Stimulated activated memory B cell treated with anti-CD40 and anti-IgM and Interleukin-4, amounts not matched to agents 10 μg/mL and 1 μg/mL and 100 μg/mL, for 72 hours (primary cell): ENCODE data around the gene MASP2.
"Not testable (repeated sequence)": the region's sequence is repeated elsewhere in the genome, so short reads cannot be mapped to it uniquely, and the experiment has no call there.

ENCODE experiments used
- ATAC-seq: fragments of 150-1000 bp; cut with Tn5 transposase; 2 replicates; pipeline ENCODE4 v1.10.0; 2021
- H3K27ac Mint-ChIP-seq: one replicate; pipeline ENCODE4 v1.8.0; 2022; ENCODE audit warnings: mild to moderate bottlenecking, mixed read lengths
- H3K27me3 Mint-ChIP-seq: one replicate; pipeline ENCODE4 v1.8.0; 2022; ENCODE audit warnings: mixed read lengths
- H3K36me3 Mint-ChIP-seq: one replicate; pipeline ENCODE4 v1.8.0; 2022; ENCODE audit warnings: mixed read lengths
- H3K4me1 Mint-ChIP-seq: one replicate; pipeline ENCODE4 v1.8.0; 2022; ENCODE audit warnings: mixed read lengths
- H3K4me3 Mint-ChIP-seq: one replicate; pipeline ENCODE4 v1.8.0; 2022; ENCODE audit warnings: mild to moderate bottlenecking, moderate library complexity, mixed read lengths
- H3K9me3 Mint-ChIP-seq: one replicate; pipeline ENCODE4 v1.8.0; 2022; ENCODE audit warnings: mixed read lengths

Gene MASP2

GRCh38 chr1:11046625-11047365 lies at the start of gene MASP2:
MASP2 (minus strand) TSS chr1:11047239; CDS start chr1:11047207, 32 bp downstream.
- ATAC-seq: peak; percentile 29
- Mint-ChIP-seq H3K4me1 (peaks cover 5% of the 10 kb centered on the region), H3K4me3 (no peak within 1 kb of the TSS), H3K36me3 (no peaks in the 10 kb centered on the region), H3K27ac (no peak within 1 kb of the TSS), H3K27me3 (no peaks in the 10 kb centered on the region), H3K9me3 (no peaks in the 10 kb centered on the region)

GRCh38 chr1:11083784-11084183 lies 36.7 kb upstream of the MASP2 start:
- peaks cover 57% of the 10 kb centered on the region for H3K36me3 Mint-ChIP-seq
- not testable (repeated sequence) for H3K27me3 Mint-ChIP-seq

GRCh38 chr1:11080931-11081330 lies 33.9 kb upstream of the MASP2 start:
- Mint-ChIP-seq H3K36me3 (peaks cover 55% of the 10 kb centered on the region), H3K4me3 (no peak overlapping the region), H3K4me1 (no peaks in the 10 kb centered on the region), H3K27me3 (no peaks in the 10 kb centered on the region), H3K27ac (no peak overlapping the region), H3K9me3 (no peaks in the 10 kb centered on the region)
- no peak for ATAC-seq

More at GRCh38 chr1:11083784-11084183, 36.7 kb upstream of the MASP2 start:
- H3K9me3 Mint-ChIP-seq, H3K4me1 Mint-ChIP-seq, ATAC-seq, H3K4me3 Mint-ChIP-seq, H3K27ac Mint-ChIP-seq: not testable (repeated sequence)

GRCh38 chr1:11078631-11079030 lies 31.6 kb upstream of the MASP2 start:
- Mint-ChIP-seq H3K36me3 (peaks cover 52% of the 10 kb centered on the region), H3K27me3 (no peaks in the 10 kb centered on the region), H3K9me3 (no peaks in the 10 kb centered on the region), H3K4me1 (no peaks in the 10 kb centered on the region), H3K27ac (no peak overlapping the region), H3K4me3 (no peak overlapping the region)
- ATAC-seq: no peak

- H3K4me1 Mint-ChIP-seq, H3K4me3 Mint-ChIP-seq, H3K27me3 Mint-ChIP-seq, H3K9me3 Mint-ChIP-seq: not testable (repeated sequence)
- Mint-ChIP-seq H3K36me3 (peaks cover 62% of the 10 kb centered on the region), H3K27ac (peak overlapping the region; percentile 4)
- ATAC-seq: peak; percentile 72
Observed at GRCh38 chr1:11073398-11073797, 26.4 kb upstream of the MASP2 start.

- no peak overlapping the region for H3K4me3 Mint-ChIP-seq
- ATAC-seq: peak; percentile 56
- H3K36me3 Mint-ChIP-seq: peaks cover 65% of the 10 kb centered on the region
- H3K27me3 Mint-ChIP-seq: no peaks in the 10 kb centered on the region
- no peaks in the 10 kb centered on the region for H3K9me3 Mint-ChIP-seq
- peak overlapping the region; percentile 4 for H3K27ac Mint-ChIP-seq
- H3K4me1 Mint-ChIP-seq: peaks cover 5% of the 10 kb centered on the region
Observed at GRCh38 chr1:11072216-11072917, 25.3 kb upstream of the MASP2 start.

GRCh38 chr1:11071463-11072215 lies 24.6 kb upstream of the MASP2 start:
- Mint-ChIP-seq H3K36me3 (peaks cover 64% of the 10 kb centered on the region), H3K4me1 (peaks cover 5% of the 10 kb centered on the region), H3K27me3 (no peaks in the 10 kb centered on the region), H3K4me3 (no peak overlapping the region), H3K27ac (peak overlapping the region; percentile 4), H3K9me3 (no peaks in the 10 kb centered on the region)
- ATAC-seq: no peak

- Mint-ChIP-seq H3K36me3 (peaks cover 65% of the 10 kb centered on the region), H3K9me3 (no peaks in the 10 kb centered on the region)
Observed at GRCh38 chr1:11070876-11071275, 23.8 kb upstream of the MASP2 start.

GRCh38 chr1:11068600-11069473 lies 21.8 kb upstream of the MASP2 start:
- peaks cover 72% of the 10 kb centered on the region for H3K36me3 Mint-ChIP-seq
- H3K4me1 Mint-ChIP-seq: peaks cover 5% of the 10 kb centered on the region
- no peaks in the 10 kb centered on the region for H3K9me3 Mint-ChIP-seq
- H3K4me3 Mint-ChIP-seq: no peak overlapping the region
- no peak overlapping the region for H3K27ac Mint-ChIP-seq
- no peak for ATAC-seq
- H3K27me3 Mint-ChIP-seq: no peaks in the 10 kb centered on the region

More at GRCh38 chr1:11070876-11071275, 23.8 kb upstream of the MASP2 start:
- Mint-ChIP-seq H3K27ac (peak overlapping the region; percentile 4), H3K4me1 (peaks cover 5% of the 10 kb centered on the region), H3K27me3 (no peaks in the 10 kb centered on the region), H3K4me3 (no peak overlapping the region)
- no peak for ATAC-seq

GRCh38 chr1:11067716-11068599 lies 20.9 kb upstream of the MASP2 start:
- H3K27ac Mint-ChIP-seq: no peak overlapping the region
- H3K36me3 Mint-ChIP-seq: peaks cover 71% of the 10 kb centered on the region

GRCh38 chr1:11065796-11066195 lies 18.8 kb upstream of the MASP2 start:
- peaks cover 54% of the 10 kb centered on the region for H3K36me3 Mint-ChIP-seq
- no peaks in the 10 kb centered on the region for H3K9me3 Mint-ChIP-seq
- H3K27ac Mint-ChIP-seq: no peak overlapping the region
- peaks cover 25% of the 10 kb centered on the region for H3K4me1 Mint-ChIP-seq
- no peak overlapping the region for H3K4me3 Mint-ChIP-seq
- ATAC-seq: no peak
- H3K27me3 Mint-ChIP-seq: no peaks in the 10 kb centered on the region

More at GRCh38 chr1:11067716-11068599, 20.9 kb upstream of the MASP2 start:
- no peak overlapping the region for H3K4me3 Mint-ChIP-seq
- H3K4me1 Mint-ChIP-seq: peaks cover 12% of the 10 kb centered on the region
- H3K9me3 Mint-ChIP-seq: no peaks in the 10 kb centered on the region
- no peak for ATAC-seq
- no peaks in the 10 kb centered on the region for H3K27me3 Mint-ChIP-seq

GRCh38 chr1:11064942-11065341 lies 17.9 kb upstream of the MASP2 start:
- peaks cover 29% of the 10 kb centered on the region for H3K4me1 Mint-ChIP-seq
- ATAC-seq: no peak
- no peaks in the 10 kb centered on the region for H3K27me3 Mint-ChIP-seq
- no peak overlapping the region for H3K27ac Mint-ChIP-seq
- H3K9me3 Mint-ChIP-seq: no peaks in the 10 kb centered on the region
- peaks cover 46% of the 10 kb centered on the region for H3K36me3 Mint-ChIP-seq
- no peak overlapping the region for H3K4me3 Mint-ChIP-seq

- not testable (repeated sequence) for H3K27me3 Mint-ChIP-seq, H3K9me3 Mint-ChIP-seq, H3K4me3 Mint-ChIP-seq, ATAC-seq
- H3K36me3 Mint-ChIP-seq: peaks cover 39% of the 10 kb centered on the region
- peak overlapping the region; percentile 64 for H3K27ac Mint-ChIP-seq
- peaks cover 33% of the 10 kb centered on the region for H3K4me1 Mint-ChIP-seq
Observed at GRCh38 chr1:11063937-11064537, 17.0 kb upstream of the MASP2 start.
